ENCODE results near the gene CXCR4.

Gene CXCR4

DNA sequence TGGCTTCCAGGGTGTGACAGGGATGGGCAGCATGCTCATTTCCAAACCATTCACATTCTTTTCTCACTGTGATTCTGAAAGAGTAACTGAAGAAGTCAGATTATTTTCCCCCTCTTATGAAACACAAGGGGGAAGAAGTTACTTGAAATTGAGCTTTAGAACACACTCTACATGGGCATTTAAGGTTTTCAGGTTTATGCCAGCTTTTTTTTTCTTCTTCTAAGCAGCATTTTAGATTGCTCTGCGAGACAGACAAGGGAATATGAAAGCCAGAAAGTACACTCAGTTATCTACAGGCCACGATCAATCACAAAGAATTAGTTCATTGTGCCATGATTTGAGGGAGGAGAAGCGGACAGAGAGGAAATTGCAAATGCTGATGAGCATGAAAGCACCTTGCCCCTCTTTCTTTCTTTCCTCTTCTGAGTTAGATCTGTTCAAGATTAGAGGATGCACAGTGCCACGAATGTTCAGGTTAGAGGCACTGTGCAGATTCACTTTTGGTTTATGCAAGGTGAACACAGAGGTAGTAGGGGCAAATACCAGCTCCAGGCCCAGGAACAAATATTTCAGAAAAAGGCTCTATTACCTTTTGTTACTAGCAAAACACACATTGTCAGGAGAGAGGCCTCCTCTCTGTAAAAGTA is 49.2 kb downstream of the CXCR4 start:
- DNase-seq = no peak

DNA sequence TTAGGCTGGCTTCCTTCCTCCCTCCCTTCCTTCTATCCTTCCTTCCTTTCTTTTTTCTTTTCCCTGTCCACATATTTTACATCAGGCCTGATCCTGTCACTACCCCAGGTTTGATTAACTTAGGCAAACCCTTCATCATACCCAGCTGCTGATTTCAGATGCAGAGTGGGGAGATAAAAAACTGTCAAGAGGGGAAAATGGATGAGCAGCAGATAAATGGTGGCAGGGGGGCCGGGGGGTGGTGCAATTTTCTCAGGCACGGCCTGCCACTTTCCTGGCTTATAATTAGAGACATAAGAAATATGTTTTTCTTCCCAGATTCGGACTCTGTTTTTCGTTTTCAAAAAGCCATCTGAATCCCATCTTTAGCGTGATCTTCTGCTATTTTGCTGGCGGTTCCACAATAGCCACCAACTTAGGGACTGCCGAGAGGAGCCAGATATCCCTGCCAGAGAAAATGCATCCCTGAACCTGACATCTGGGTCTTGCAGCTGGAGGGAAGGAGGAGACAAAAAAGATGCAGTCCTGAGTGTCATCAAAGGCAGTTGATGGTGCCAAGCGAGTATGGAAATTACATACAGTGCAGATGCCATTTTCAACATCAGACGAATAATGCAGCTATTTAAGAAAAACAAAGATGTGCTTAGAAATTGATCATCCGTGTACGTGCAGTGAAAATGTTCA is 49.9 kb downstream of the CXCR4 start:
- DNase-seq = no peak

DNA sequence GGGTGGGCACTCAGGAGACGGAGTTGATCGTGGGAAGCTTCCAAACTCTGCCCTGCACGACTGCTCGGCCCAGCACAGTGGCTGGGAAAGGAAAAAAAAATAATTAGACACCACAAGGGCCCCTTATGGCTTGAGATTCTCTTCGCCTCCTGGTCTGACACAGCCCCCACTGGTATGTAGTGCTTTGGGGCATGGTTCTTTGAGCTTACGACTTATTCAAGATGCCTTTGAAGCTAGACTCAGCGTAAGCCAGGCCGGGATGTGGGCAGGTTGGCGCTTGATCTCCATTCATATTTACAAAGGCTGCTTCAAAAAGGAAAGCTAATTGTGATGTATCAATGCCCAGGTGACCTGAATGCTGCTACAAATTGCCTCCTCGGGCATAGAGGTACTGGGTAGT is 50.5 kb downstream of the CXCR4 start:
- DNase-seq = no peak

DNA sequence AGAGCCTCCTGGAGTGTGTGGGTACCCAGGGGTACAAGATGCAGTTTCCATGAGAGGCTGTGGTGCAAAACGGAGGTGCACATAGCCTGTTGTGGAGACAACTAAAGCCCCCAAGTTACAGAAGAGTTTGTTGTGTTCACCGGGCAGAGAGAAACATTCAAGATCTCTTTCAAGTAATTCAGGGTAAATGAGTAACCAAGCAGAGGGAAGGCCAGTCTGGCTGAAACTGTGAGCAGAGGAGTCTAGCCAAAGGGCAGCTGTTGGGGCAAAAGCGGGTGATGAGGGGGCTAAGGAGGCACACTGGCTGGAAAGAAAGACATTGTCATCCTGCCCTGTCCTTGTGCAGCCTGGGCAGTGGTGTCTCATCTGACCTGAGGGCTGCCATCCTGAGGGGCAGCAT is 52.0 kb downstream of the CXCR4 start:
- no peak for DNase-seq

DNA sequence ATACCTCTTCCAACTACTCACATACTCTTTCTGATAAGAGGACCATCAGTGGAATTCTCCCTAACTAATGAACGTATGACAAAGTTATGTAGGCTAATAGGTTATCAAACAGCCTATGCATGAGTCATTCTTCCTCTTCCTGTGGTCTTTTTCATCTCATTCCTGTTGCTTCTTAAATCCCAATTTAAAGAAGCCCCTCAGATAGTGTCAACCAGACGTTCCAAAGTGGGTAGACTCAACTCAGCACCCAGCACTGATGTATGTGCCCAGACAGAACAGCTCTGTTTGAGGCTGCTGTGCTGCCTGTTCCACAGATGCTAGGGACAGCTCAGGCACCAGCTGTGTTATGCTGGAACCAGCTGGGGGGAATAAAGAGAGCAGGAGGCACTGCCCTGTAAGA is 52.6 kb downstream of the CXCR4 start:
- DNase-seq = no peak
